Ovary (tissue), 3 donors: ENCODE data around the gene ITGB2.
"Not testable (repeated sequence)": the region's sequence is repeated elsewhere in the genome, so short reads cannot be mapped to it uniquely, and the experiment has no call there.

Experiments
- POLR2A ChIP-seq: fragments of 450-650 bp; IDR thresholded peaks from one replicate; pipeline ENCODE4 v1.6.1; 2017; ENCODE audit warnings: antibody characterized with exemption, mild to moderate bottlenecking, moderate library complexity
- TF ChIP-seq, protein P1 (sequence below), 3 donors: fragments of 450-650 bp in 2 of 3; fragments of 200-600 bp in 1 of 3; IDR thresholded peaks; one replicate each; pipeline versions ENCODE4 v1.5.1 to v1.8.0; 2016 to 2022; ENCODE audit warnings: antibody characterized with exemption in 3 of 3, mild to moderate bottlenecking in 1 of 3
- donor health status: DM: no; HTN: no; CAD: no.

DNA sequence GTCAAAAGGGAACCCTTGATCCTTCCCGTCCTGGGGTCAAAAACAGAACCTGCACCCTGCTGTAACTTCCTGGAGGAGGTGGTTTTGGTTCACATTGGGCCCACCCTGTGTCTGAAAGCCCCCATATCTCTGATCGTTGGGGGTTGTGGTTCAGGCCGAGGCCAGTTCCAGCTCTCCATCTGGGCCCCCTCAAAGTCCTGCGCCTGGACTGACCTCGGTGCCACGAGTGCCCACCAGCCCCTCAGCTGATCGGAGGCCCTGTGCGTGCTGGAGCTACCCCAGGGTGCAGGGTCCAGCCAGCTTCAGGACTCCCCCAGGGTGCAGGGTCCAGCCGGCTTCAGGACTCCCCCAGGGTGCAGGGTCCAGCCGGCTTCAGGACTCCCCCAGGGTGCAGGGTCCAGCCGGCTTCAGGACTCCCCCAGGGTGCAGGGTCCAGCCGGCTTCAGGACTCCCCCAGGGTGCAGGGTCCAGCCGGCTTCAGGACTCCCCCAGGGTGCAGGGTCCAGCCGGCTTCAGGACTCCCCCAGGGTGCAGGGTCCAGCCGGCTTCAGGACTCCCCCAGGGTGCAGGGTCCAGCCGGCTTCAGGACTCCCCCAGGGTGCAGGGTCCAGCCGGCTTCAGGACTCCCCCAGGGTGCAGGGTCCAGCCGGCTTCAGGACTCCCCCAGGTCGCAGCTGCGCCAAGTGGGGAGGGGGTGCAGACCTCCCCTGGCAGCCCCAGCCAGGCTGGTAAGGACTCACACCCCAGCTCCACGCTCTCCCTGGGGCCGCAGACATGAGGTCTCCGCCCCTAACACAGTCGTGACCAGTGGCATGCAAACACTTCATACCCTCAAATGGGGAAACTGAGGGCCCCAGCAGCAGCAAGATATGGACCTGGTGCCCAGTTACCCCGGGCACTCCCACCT lies 7.9 kb downstream of the ITGB2 start:
- TF ChIP-seq, protein P1, sequence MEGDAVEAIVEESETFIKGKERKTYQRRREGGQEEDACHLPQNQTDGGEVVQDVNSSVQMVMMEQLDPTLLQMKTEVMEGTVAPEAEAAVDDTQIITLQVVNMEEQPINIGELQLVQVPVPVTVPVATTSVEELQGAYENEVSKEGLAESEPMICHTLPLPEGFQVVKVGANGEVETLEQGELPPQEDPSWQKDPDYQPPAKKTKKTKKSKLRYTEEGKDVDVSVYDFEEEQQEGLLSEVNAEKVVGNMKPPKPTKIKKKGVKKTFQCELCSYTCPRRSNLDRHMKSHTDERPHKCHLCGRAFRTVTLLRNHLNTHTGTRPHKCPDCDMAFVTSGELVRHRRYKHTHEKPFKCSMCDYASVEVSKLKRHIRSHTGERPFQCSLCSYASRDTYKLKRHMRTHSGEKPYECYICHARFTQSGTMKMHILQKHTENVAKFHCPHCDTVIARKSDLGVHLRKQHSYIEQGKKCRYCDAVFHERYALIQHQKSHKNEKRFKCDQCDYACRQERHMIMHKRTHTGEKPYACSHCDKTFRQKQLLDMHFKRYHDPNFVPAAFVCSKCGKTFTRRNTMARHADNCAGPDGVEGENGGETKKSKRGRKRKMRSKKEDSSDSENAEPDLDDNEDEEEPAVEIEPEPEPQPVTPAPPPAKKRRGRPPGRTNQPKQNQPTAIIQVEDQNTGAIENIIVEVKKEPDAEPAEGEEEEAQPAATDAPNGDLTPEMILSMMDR (IDR thresholded peaks at IDR 0.05): not testable (repeated sequence)
- TF ChIP-seq POLR2A: not testable (repeated sequence)
